ENCODE data around the gene DPP6.
"Not testable (repeated sequence)": the region's sequence is repeated elsewhere in the genome, so short reads cannot be mapped to it uniquely, and the experiment has no call there.

GRCh38 chr7:154934353-154934952 lies 882.3 kb downstream of the DPP6 start:
- not testable (repeated sequence) for TF ChIP-seq CTCF, POLR2A (IDR thresholded peaks at IDR 0.05)

All from Peyer's patch (tissue), 4 donors.